PC-9 (cell line): ENCODE results near the gene ADPGK. TPM values are rescaled to one million over a fixed set of nuclear protein-coding genes. Genes with fewer than 3 reads are reported as not detected.

Source experiments
- BruUV-seq: library from RNA; stranded (reverse); fragments of 400-500 nt; replicated peaks from 2 replicates; lab custom pipeline; 2021; lab: Mats Ljungman, UMichigan
- CTCF ChIA-PET: fragments of 300-600 bp; sonication (Branson Sonifier 250); formaldehyde crosslinking; loops from one replicate; lab custom pipeline; 2022; ENCODE audit warnings: antibody characterized with exemption; lab: Charles Lee
- POLR2A ChIA-PET: fragments of 300-600 bp; sonication (Branson Sonifier 250); formaldehyde crosslinking; loops from one replicate; lab custom pipeline; 2022; ENCODE audit warnings: antibody characterized with exemption; ENCODE audit not compliant: unreplicated experiment; lab: Charles Lee
- DNase-seq, 2 experiments: peaks; one replicate each; pipeline versions ENCODE4 v3.0.0 to v3.0.0-alpha.2; 2015 to 2022; ENCODE audit warnings: mixed read lengths in 1 of 2
- H2AFZ ChIP-seq: fragments of 200-600 bp; sonication (generic); 2 replicates; pipeline ENCODE4 v1.8.1; 2017; ENCODE audit warnings: antibody characterized with exemption
- H3F3A ChIP-seq: fragments of 200-600 bp; sonication (generic); 2 replicates; pipeline ENCODE4 v1.8.1; 2017; ENCODE audit warnings: antibody characterized with exemption, mild to moderate bottlenecking, low read depth; ENCODE audit not compliant: insufficient read depth
- H3K27ac ChIP-seq: fragments of 200-600 bp; sonication (generic); 2 replicates; pipeline ENCODE4 v1.6.1; 2016; ENCODE audit warnings: mixed run types
- H3K27me3 ChIP-seq: fragments of 200-600 bp; sonication (generic); 2 replicates; pipeline ENCODE4 v1.6.1; 2016; ENCODE audit warnings: low read depth, mixed run types; ENCODE audit not compliant: insufficient read depth
- H3K36me3 ChIP-seq: fragments of 200-600 bp; sonication (generic); 2 replicates; pipeline ENCODE4 v1.6.1; 2016; ENCODE audit warnings: low read depth, mixed run types
- H3K4me1 ChIP-seq: fragments of 200-600 bp; sonication (generic); replicated peaks from 2 replicates; pipeline ENCODE4 v1.6.1; 2016; ENCODE audit warnings: mixed run types; ENCODE audit not compliant: insufficient read depth
- H3K4me2 ChIP-seq: fragments of 200-600 bp; sonication (generic); 2 replicates; pipeline ENCODE4 v1.6.1; 2017; ENCODE audit warnings: mixed run types
- H3K4me3 ChIP-seq: fragments of 200-600 bp; sonication (generic); 2 replicates; pipeline ENCODE4 v1.6.1; 2016; ENCODE audit warnings: mixed run types
- H3K79me2 ChIP-seq: fragments of 200-600 bp; sonication (generic); 2 replicates; pipeline ENCODE4 v1.6.1; 2017; ENCODE audit warnings: low read depth, mixed run types
- H3K9me2 ChIP-seq: fragments of 200-600 bp; sonication (generic); 2 replicates; pipeline ENCODE4 v1.8.1; 2017; ENCODE audit warnings: mild to moderate bottlenecking; ENCODE audit not compliant: insufficient read depth
- H3K9me3 ChIP-seq: fragments of 200-600 bp; sonication (generic); 2 replicates; pipeline ENCODE4 v1.8.1; 2016; ENCODE audit warnings: low read depth; ENCODE audit not compliant: insufficient read depth
- H4K20me1 ChIP-seq: fragments of 200-600 bp; sonication (generic); 2 replicates; pipeline ENCODE4 v1.8.1; 2017; ENCODE audit not compliant: insufficient read depth
- CTCF ChIP-seq: fragments of 200-600 bp; sonication (generic); conservative IDR thresholded peaks from 2 replicates; pipeline ENCODE4 v1.6.1; 2017; ENCODE audit warnings: mixed run types, antibody characterized with exemption, mild to moderate bottlenecking, moderate library complexity
- EZH2 ChIP-seq: fragments of 200-600 bp; sonication (generic); IDR thresholded peaks from 2 replicates; pipeline ENCODE4 v1.8.0; 2017; ENCODE audit warnings: antibody characterized with exemption, low read depth
- intact Hi-C: fragments of 100-400 bp; cut with micrococcal nuclease; formaldehyde crosslinking; loops from one replicate; pipeline ENCODE4 v1.10.0; 2022; ENCODE audit not compliant: unreplicated experiment
- total RNA-seq: library from RNA; stranded (reverse); gene quantifications from 2 replicates; pipeline ENCODE4 v1.2.3, GENCODE V29; 2021

Gene ADPGK
- total RNA-seq, 1 experiment from 2014 or later = 40.3 TPM

- H3K36me3 ChIP-seq = peaks cover 48% of the 10 kb centered on the region
- H3K4me1 ChIP-seq = no peaks in the 10 kb centered on the region
- peaks cover 17% of the 10 kb centered on the region; the same call in 1 of the 2 replicates for H3K9me3 ChIP-seq
- 0 out of 2 replicates have a peak, but pooled peaks cover 10% of the 10 kb centered on the region for H4K20me1 ChIP-seq
- no peak overlapping the region for H3K4me3 ChIP-seq
- ChIA-PET POLR2A (interaction anchor here (0.8 kb wide), 1 partner anchor 76 kb away, joined by 4 read pairs; no protein-coding TSS in a partner anchor), CTCF (no interaction called here)
- intact Hi-C loops = no loop called here
- no peaks in the 10 kb centered on the region for H3K27me3 ChIP-seq
- no peaks in the 10 kb centered on the region for H3K9me2 ChIP-seq
- H3K27ac ChIP-seq = no peak overlapping the region
- H3K79me2 ChIP-seq = no peaks in the 10 kb centered on the region; the same call in 1 of the 2 replicates
- no peak for DNase-seq
- TF ChIP-seq EZH2 (no peak), CTCF (peak; percentile 16; the same call in 1 of the 2 replicates)
- no peaks in the 10 kb centered on the region for H3F3A ChIP-seq
- H2AFZ ChIP-seq = no peak overlapping the region
- no TSS peak for BruUV-seq
- no peak overlapping the region for H3K4me2 ChIP-seq
Observed at GRCh38 chr15:72770673-72771328, 12.8 kb downstream of the ADPGK start.

DNA sequence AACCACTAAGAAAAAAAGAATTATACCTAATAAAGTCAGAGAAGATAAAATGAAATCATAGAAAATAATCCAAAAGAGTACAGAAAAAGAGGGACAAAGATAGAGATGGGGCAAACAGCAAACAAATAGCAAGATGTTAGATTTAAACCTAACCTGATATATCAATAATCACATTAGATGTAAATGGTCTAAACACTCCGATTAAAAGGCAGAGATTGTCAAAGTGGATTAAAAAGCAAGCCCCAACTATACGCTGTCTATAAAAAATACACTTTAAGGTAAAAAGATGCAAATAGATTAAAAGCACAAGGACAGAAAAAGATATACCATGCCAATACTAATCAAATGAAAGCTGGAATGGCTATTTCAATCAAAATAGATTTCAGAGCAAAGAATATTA lies 16.8 kb downstream of the ADPGK start:
- intact Hi-C loops = no loop called here
- Histone ChIP-seq H2AFZ (no peak overlapping the region), H3K27ac (no peak overlapping the region), H3K9me3 (peaks cover 17% of the 10 kb centered on the region; the same call in 1 of the 2 replicates), H3K9me2 (no peaks in the 10 kb centered on the region), H3K27me3 (no peaks in the 10 kb centered on the region), H3K4me2 (no peak overlapping the region), H3F3A (no peaks in the 10 kb centered on the region), H4K20me1 (no peaks in the 10 kb centered on the region), H3K4me1 (no peaks in the 10 kb centered on the region), H3K4me3 (no peak overlapping the region), H3K36me3 (peaks cover 39% of the 10 kb centered on the region), H3K79me2 (no peaks in the 10 kb centered on the region; the same call in 1 of the 2 replicates)
- BruUV-seq = no TSS peak
- no peak for DNase-seq
- CTCF ChIA-PET = no interaction called here
- TF ChIP-seq EZH2 = no peak
- TF ChIP-seq CTCF = no peak
- POLR2A ChIA-PET = no interaction called here

DNA sequence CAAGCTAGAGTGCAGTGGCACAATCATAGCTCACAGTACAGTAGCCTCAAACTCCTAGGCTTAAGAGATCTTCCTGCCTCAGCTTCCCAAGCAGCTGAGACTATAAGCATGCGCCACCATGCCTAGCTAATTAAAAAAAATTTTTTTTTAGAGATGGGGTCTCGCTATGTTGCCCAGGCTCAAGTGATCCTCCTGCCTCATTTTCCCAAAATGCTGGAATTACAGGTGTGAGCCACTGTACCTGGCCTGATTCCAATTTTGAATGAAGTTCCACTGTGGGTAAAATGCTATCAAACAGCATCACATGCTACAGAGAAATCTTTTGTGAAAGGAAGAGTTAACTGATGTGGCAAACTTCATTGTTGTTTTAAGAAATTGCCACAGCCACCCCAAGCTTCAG lies 17.5 kb downstream of the ADPGK start:
- ChIA-PET CTCF (no interaction called here), POLR2A (interaction anchor here (0.5 kb wide), 1 partner anchor 19 kb away, joined by 3 read pairs; no protein-coding TSS in a partner anchor)
- no peak for DNase-seq
- H3K36me3 ChIP-seq = peaks cover 39% of the 10 kb centered on the region
- no peaks in the 10 kb centered on the region; the same call in 1 of the 2 replicates for H3K79me2 ChIP-seq
- H3K4me2 ChIP-seq = no peak overlapping the region
- no peak overlapping the region for H3K27ac ChIP-seq
- no peaks in the 10 kb centered on the region for H3K4me1 ChIP-seq
- BruUV-seq = no TSS peak
- no peaks in the 10 kb centered on the region for H4K20me1 ChIP-seq
- intact Hi-C loops = no loop called here
- H3K27me3 ChIP-seq = no peaks in the 10 kb centered on the region
- peaks cover 17% of the 10 kb centered on the region; the same call in 1 of the 2 replicates for H3K9me3 ChIP-seq
- H2AFZ ChIP-seq = no peak overlapping the region
- no peaks in the 10 kb centered on the region for H3F3A ChIP-seq
- H3K9me2 ChIP-seq = no peaks in the 10 kb centered on the region
- TF ChIP-seq CTCF = no peak
- TF ChIP-seq EZH2 = no peak
- no peak overlapping the region for H3K4me3 ChIP-seq
